HEK293T (cell line): ENCODE results near the gene URAD.
"Not testable (repeated sequence)": the region's sequence is repeated elsewhere in the genome, so short reads cannot be mapped to it uniquely, and the experiment has no call there.

Experiments
- CTCF ChIA-PET: fragments of 350-600 bp; formaldehyde crosslinking; extraction: SDS; loops from one replicate; lab custom pipeline; 2021; ENCODE audit warnings: antibody characterized with exemption, inconsistent platforms; lab: Yijun Ruan, JAX
- POLR2A ChIA-PET: fragments of 350-600 bp; formaldehyde crosslinking; extraction: SDS; loops from one replicate; lab custom pipeline; 2020; ENCODE audit warnings: antibody characterized with exemption, inconsistent platforms; lab: Yijun Ruan, JAX
- DNase-seq: peaks from one replicate; pipeline ENCODE4 v3.0.0; 2012; ENCODE audit warnings: mixed read lengths; ENCODE audit errors: extremely low spot score
- ARNT ChIP-seq: fragments of 450-650 bp; IDR thresholded peaks from 2 replicates; pipeline ENCODE4 v1.6.1; 2017; ENCODE audit warnings: mild to moderate bottlenecking
- BHLHE40 ChIP-seq: fragments of 450-650 bp; IDR thresholded peaks from 2 replicates; pipeline ENCODE4 v1.6.1; 2016; ENCODE audit warnings: mild to moderate bottlenecking, moderate library complexity, borderline replicate concordance
- CTBP1 ChIP-seq: fragments of 450-650 bp; IDR thresholded peaks from 2 replicates; pipeline ENCODE4 v1.6.1; 2016; ENCODE audit warnings: borderline replicate concordance
- ELF4 ChIP-seq: fragments of 450-650 bp; IDR thresholded peaks from 2 replicates; pipeline ENCODE4 v1.6.1; 2017; ENCODE audit warnings: antibody characterized with exemption
- FOXA1 ChIP-seq: fragments of 450-650 bp; IDR thresholded peaks from 2 replicates; pipeline ENCODE4 v1.6.1; 2016; ENCODE audit warnings: mild to moderate bottlenecking
- FOXK2 ChIP-seq: fragments of 450-650 bp; IDR thresholded peaks from 2 replicates; pipeline ENCODE4 v1.6.1; 2016; ENCODE audit warnings: mild to moderate bottlenecking
- FOXM1 ChIP-seq: fragments of 450-650 bp; IDR thresholded peaks from 2 replicates; pipeline ENCODE4 v1.6.1; 2017; ENCODE audit warnings: mild to moderate bottlenecking, borderline replicate concordance
- HDGF ChIP-seq: fragments of 450-650 bp; IDR thresholded peaks from 2 replicates; pipeline ENCODE4 v1.6.1; 2017; ENCODE audit warnings: antibody characterized with exemption, borderline replicate concordance
- L3MBTL2 ChIP-seq: fragments of 450-650 bp; conservative IDR thresholded peaks from 2 replicates; pipeline ENCODE4 v1.6.1; 2016; ENCODE audit warnings: mild to moderate bottlenecking
- LEF1 ChIP-seq: fragments of 450-650 bp; IDR thresholded peaks from 2 replicates; pipeline ENCODE4 v1.6.1; 2017; ENCODE audit warnings: mild to moderate bottlenecking, borderline replicate concordance
- NFRKB ChIP-seq: fragments of 450-650 bp; IDR thresholded peaks from 2 replicates; pipeline ENCODE4 v1.6.1; 2016; ENCODE audit warnings: mild to moderate bottlenecking, moderate library complexity
- SP1 ChIP-seq: fragments of 450-650 bp; IDR thresholded peaks from 2 replicates; pipeline ENCODE4 v1.6.1; 2017
- SUZ12 ChIP-seq: fragments of 450-650 bp; IDR thresholded peaks from 2 replicates; pipeline ENCODE4 v1.6.1; 2016; ENCODE audit warnings: mild to moderate bottlenecking
- TARDBP ChIP-seq: fragments of 450-650 bp; IDR thresholded peaks from 2 replicates; pipeline ENCODE4 v1.6.1; 2016
- ZNF384 ChIP-seq: fragments of 450-650 bp; IDR thresholded peaks from 2 replicates; pipeline ENCODE4 v1.6.1; 2016
- TF ChIP-seq, protein P1 (sequence below): fragments of 450-650 bp; IDR thresholded peaks from 2 replicates; pipeline ENCODE4 v1.6.1; 2016

URAD gene

DNA sequence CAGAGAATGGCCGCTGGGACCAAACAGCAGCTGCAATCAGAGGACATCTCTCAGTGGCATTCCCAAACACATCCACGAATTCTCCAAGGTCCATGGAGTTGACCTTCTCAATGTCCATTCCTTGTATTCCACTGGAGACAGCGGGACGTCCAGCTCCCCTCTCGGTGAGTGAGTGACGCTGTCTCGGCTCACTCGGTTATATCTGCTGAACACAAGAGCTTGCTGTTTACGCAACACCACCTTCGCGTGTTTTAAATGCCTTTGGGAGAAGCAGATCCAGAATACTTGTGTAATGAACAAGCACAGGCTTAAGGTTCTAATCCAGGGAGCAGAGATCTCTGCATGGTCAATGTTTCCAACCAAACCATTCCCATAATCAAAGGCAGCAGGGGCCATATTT is at the start of gene URAD:
TSS of gene URAD (minus strand) at position 174 of the 400 bp plus-strand sequence. CDS start at position 118, 56 bp downstream.
- CTCF ChIA-PET, result interaction anchor here (0.8 kb wide), 1 partner anchor 627 kb away, joined by 5 read pairs; no protein-coding TSS in a partner anchor
- DNase-seq, result no peak
- TF ChIP-seq CTBP1, result no peak
- no peak for TF ChIP-seq BHLHE40
- TF ChIP-seq FOXA1, result no peak
- TF ChIP-seq NFRKB, result no peak
- no peak for TF ChIP-seq TARDBP
- no peak for TF ChIP-seq SUZ12
- TF ChIP-seq ELF4, result no peak
- no peak for TF ChIP-seq L3MBTL2
- TF ChIP-seq FOXM1, result no peak
- TF ChIP-seq SP1, result no peak
- no peak for TF ChIP-seq ZNF384
- TF ChIP-seq, protein P1, sequence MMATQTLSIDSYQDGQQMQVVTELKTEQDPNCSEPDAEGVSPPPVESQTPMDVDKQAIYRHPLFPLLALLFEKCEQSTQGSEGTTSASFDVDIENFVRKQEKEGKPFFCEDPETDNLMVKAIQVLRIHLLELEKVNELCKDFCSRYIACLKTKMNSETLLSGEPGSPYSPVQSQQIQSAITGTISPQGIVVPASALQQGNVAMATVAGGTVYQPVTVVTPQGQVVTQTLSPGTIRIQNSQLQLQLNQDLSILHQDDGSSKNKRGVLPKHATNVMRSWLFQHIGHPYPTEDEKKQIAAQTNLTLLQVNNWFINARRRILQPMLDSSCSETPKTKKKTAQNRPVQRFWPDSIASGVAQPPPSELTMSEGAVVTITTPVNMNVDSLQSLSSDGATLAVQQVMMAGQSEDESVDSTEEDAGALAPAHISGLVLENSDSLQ, result no peak
- no peak for TF ChIP-seq LEF1
- POLR2A ChIA-PET, result no interaction called here

DNA sequence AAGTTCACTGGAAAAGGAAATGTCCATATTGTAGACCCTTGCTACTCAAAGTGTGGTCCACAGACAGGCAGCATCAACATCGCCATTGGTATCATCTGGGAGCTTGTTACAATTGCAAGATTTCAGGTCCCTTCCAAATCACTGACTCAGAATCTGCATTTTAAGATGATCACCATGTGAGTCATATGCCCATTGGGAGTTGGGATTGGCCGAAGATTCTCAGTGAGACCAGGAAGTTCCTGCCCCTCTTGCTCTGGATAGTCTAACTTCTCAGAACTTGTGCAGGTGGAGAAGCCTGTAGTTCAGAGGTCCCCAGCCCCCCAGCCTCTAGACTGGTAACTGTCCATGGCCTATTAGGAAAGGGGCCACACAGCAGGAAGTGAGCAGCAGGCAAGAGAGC is 48.9 kb upstream of the URAD start:
- ChIA-PET POLR2A (no interaction called here), CTCF (no interaction called here)
- DNase-seq, result no peak
- no peak for TF ChIP-seq FOXA1
- TF ChIP-seq ARNT, result no peak
- no peak for TF ChIP-seq CTBP1

DNA sequence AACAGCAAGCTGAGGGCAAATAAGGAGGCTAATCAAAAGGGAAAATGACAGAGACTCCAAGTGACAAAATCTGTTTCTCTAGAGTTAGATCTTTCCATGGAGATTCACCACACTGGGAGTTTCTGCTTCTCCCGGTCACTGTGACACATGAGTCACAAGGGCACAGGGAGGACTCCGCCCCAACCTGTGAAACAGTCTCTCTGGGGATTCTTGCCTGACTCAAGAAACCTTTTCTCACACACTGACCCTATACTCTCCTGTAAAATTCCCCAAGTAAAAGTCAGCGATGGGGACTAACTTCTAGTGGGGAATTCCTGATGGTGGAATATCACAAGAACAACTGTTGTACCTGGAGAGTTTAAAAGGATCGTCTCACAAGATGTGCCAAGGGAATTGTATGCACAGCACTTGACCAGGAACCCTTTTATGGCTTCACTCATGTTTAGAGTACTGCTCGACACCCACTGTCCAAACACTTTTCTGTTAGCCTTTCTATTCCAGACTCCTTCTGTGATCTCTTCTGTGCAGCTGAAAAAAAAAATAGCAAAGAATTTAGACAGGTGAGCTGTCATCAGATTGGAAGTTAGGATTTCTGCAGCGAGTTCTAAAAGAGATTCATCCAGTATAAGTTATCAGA is 46.8 kb upstream of the URAD start:
- TF ChIP-seq BHLHE40 (no peak), FOXA1 (no peak), TARDBP (no peak), ARNT (no peak), L3MBTL2 (no peak), CTBP1 (no peak), LEF1 (no peak), ZNF384 (no peak), ELF4 (no peak), FOXK2 (no peak), SUZ12 (no peak), FOXM1 (no peak), SP1 (no peak), HDGF (no peak)
- TF ChIP-seq, protein P1, result no peak
- no peak for DNase-seq
- CTCF ChIA-PET, result no interaction called here
- POLR2A ChIA-PET, result no interaction called here

GRCh38 chr13:28033894-28034655 is 45.6 kb upstream of the URAD start:
- TF ChIP-seq ELF4, result no peak
- no peak for TF ChIP-seq SUZ12
- TF ChIP-seq FOXK2, result no peak
- TF ChIP-seq HDGF, result no peak
- no peak for TF ChIP-seq BHLHE40
- no peak for TF ChIP-seq ARNT
- no peak for TF ChIP-seq FOXA1
- CTCF ChIA-PET, result no interaction called here
- DNase-seq, result no peak
- POLR2A ChIA-PET, result no interaction called here

DNA sequence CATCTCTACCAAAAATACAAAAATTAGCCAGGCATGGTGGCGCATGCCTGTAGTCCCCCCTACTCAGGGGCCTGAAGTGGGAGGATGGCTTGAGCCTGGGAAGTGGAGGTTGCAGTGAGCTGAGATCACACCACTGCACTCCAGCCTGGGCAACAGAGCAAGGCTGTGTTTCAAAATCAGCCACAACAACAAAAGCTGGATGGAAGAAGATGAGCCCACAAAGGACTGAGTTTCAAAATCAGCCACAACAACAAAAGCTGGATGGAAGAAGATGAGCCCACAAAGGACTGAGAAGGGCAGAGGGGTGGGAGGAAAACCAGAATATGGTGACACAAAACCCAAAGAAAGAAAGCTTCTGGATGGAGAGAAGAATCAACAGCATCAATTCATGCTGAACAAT is 43.9 kb upstream of the URAD start:
- POLR2A ChIA-PET, DNase-seq: not testable (repeated sequence)

DNA sequence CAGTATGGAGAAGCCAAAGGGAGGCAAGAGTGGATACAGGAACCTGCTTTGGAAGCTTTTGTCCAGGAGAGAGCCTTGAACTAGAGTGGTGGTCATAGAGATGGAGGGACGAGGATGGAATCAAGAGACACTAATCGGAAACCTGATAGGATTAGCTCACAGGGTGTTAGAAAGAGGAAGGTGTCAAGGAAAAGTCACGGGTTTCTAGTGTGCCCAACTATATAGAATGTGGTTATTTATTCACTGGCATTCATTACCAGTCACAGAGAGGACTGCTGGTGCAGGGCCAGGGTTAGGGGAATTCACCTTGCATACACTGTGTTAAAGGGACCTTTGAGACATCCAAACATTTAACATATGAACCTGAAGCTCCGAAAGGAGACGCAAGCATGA is 43.4 kb upstream of the URAD start:
- no peak for DNase-seq
- TF ChIP-seq SP1 (no peak), BHLHE40 (no peak), FOXA1 (no peak), HDGF (no peak)
- TF ChIP-seq, protein P1, result no peak
- ChIA-PET POLR2A (no interaction called here), CTCF (interaction anchor here (0.6 kb wide), 1 partner anchor 25 kb away, joined by 3 read pairs; no protein-coding TSS in a partner anchor)

More for the DNA sequence above, 43.9 kb upstream of the URAD start:
- CTCF ChIA-PET, result not testable (repeated sequence)
